Measurements from ENCODE around the gene CPHXL.

Gene CPHXL

GRCh38 chr16:75732871-75733270, 6.6 kb upstream of the CPHXL start:
- TF ChIP-seq CTCF (IDR thresholded peaks at IDR 0.05): no peak
- Mint-ChIP-seq H3K27me3 (ENCODE audit: low read depth, poor library complexity) (peaks cover 8% of the 10 kb centered on the region), H3K4me3 (no peak overlapping the region), H3K9me3 (peaks cover 30% of the 10 kb centered on the region), H3K4me1 (peaks cover 23% of the 10 kb centered on the region), H3K36me3 (ENCODE audit: low read depth) (peaks cover 8% of the 10 kb centered on the region), H3K27ac (no peak overlapping the region)
- no peak for DNase-seq

- TF ChIP-seq CTCF (IDR thresholded peaks at IDR 0.05): no peak
- H3K36me3 Mint-ChIP-seq (ENCODE audit: low read depth): no peaks in the 10 kb centered on the region
- peaks cover 5% of the 10 kb centered on the region for H3K27me3 Mint-ChIP-seq (ENCODE audit: low read depth, poor library complexity)
- H3K4me1 Mint-ChIP-seq: peaks cover under 1% of the 10 kb centered on the region
- no peak overlapping the region for H3K4me3 Mint-ChIP-seq
- DNase-seq: no peak
- no peak overlapping the region for H3K27ac Mint-ChIP-seq
- peaks cover 16% of the 10 kb centered on the region for H3K9me3 Mint-ChIP-seq
Measured at GRCh38 chr16:75727221-75727620, 931 bp upstream of the CPHXL start.

- no peak for DNase-seq
- H3K27me3 Mint-ChIP-seq (ENCODE audit: low read depth, poor library complexity): peaks cover 20% of the 10 kb centered on the region
- H3K9me3 Mint-ChIP-seq: peaks cover 52% of the 10 kb centered on the region
- H3K36me3 Mint-ChIP-seq (ENCODE audit: low read depth): peaks cover 25% of the 10 kb centered on the region
- no peak for TF ChIP-seq CTCF (IDR thresholded peaks at IDR 0.05)
- H3K4me3 Mint-ChIP-seq: no peak overlapping the region
- H3K27ac Mint-ChIP-seq: no peak overlapping the region
- no peaks in the 10 kb centered on the region for H3K4me1 Mint-ChIP-seq
Measured at GRCh38 chr16:75718452-75718851, 7.8 kb downstream of the CPHXL start.

GRCh38 chr16:75714661-75715060, 11.6 kb downstream of the CPHXL start:
- Mint-ChIP-seq H3K36me3 (ENCODE audit: low read depth) (peaks cover 28% of the 10 kb centered on the region), H3K9me3 (peaks cover 54% of the 10 kb centered on the region), H3K27ac (no peak overlapping the region), H3K4me1 (no peaks in the 10 kb centered on the region), H3K4me3 (no peak overlapping the region), H3K27me3 (ENCODE audit: low read depth, poor library complexity) (peaks cover 14% of the 10 kb centered on the region)
- DNase-seq: no peak
- TF ChIP-seq CTCF (IDR thresholded peaks at IDR 0.05): no peak

- peaks cover 11% of the 10 kb centered on the region for H3K36me3 Mint-ChIP-seq (ENCODE audit: low read depth)
- DNase-seq: no peak
Measured at GRCh38 chr16:75710344-75710743, 15.9 kb downstream of the CPHXL start.

More at GRCh38 chr16:75710344-75710743, 15.9 kb downstream of the CPHXL start:
- H3K27me3 Mint-ChIP-seq (ENCODE audit: low read depth, poor library complexity): no peaks in the 10 kb centered on the region
- TF ChIP-seq CTCF (IDR thresholded peaks at IDR 0.05): no peak
- no peak overlapping the region for H3K4me3 Mint-ChIP-seq
- peaks cover 48% of the 10 kb centered on the region for H3K9me3 Mint-ChIP-seq
- no peak overlapping the region for H3K27ac Mint-ChIP-seq
- H3K4me1 Mint-ChIP-seq: no peaks in the 10 kb centered on the region

Data from nephron progenitor cell (in vitro differentiated cells).